Neural cell (in vitro differentiated cells): ENCODE data around the gene SKP1. TPM values are rescaled to one million over a fixed set of nuclear protein-coding genes. Genes with fewer than 3 reads are reported as not detected.

ENCODE experiments used
- H2AFZ ChIP-seq: fragments of 200-600, 300-800 bp; sonication (generic), shearing (Covaris generic); 2 replicates; pipeline ENCODE4 v1.6.0; 2014; ENCODE audit warnings: low read depth, mild to moderate bottlenecking, antibody characterized with exemption, low read length, moderate library complexity
- H3F3A ChIP-seq: fragments of 200-600 bp; shearing (Covaris generic); 2 replicates; pipeline ENCODE4 v1.6.1; 2016; ENCODE audit warnings: mild to moderate bottlenecking, moderate library complexity, mixed read lengths, antibody characterized with exemption, low read length; ENCODE audit not compliant: insufficient read depth, poor library complexity, severe bottlenecking
- H3K27ac ChIP-seq: fragments of 200-600, 300-800 bp; sonication (generic), shearing (Covaris generic); 2 replicates; pipeline ENCODE4 v1.5.1; 2014; ENCODE audit warnings: mild to moderate bottlenecking, low read length, moderate library complexity
- H3K27me3 ChIP-seq: fragments of 300-800, 200-600 bp; sonication (generic), shearing (Covaris generic); 2 replicates; pipeline ENCODE4 v1.6.0; 2014; ENCODE audit warnings: mild to moderate bottlenecking, low read depth, low read length, moderate library complexity; ENCODE audit not compliant: insufficient read depth
- H3K36me3 ChIP-seq: fragments of 300-800, 200-600 bp; sonication (generic), shearing (Covaris generic); 2 replicates; pipeline ENCODE4 v1.5.1; 2014; ENCODE audit warnings: mild to moderate bottlenecking, antibody characterized with exemption, low read length, moderate library complexity; ENCODE audit not compliant: insufficient read depth
- H3K4me2 ChIP-seq: fragments of 300-800, 200-600 bp; sonication (generic), shearing (Covaris generic); 2 replicates; pipeline ENCODE4 v1.6.0; 2014; ENCODE audit warnings: mild to moderate bottlenecking, low read length
- H3K4me3 ChIP-seq: fragments of 300-800, 200-600 bp; sonication (generic), shearing (Covaris generic); 2 replicates; pipeline ENCODE4 v1.5.1; 2014; ENCODE audit warnings: mild to moderate bottlenecking, low read length, moderate library complexity
- H3K79me2 ChIP-seq: fragments of 200-600 bp; shearing (Covaris generic); replicated peaks from 2 replicates; pipeline ENCODE4 v1.6.0; 2014; ENCODE audit warnings: mild to moderate bottlenecking, low read length, moderate library complexity; ENCODE audit not compliant: insufficient read depth
- H3K9ac ChIP-seq: fragments of 300-800, 200-600 bp; sonication (generic), shearing (Covaris generic); 2 replicates; pipeline ENCODE4 v1.6.1; 2016; ENCODE audit warnings: mild to moderate bottlenecking, low read length, mixed read lengths
- H3K9me2 ChIP-seq: fragments of 200-600 bp; shearing (Covaris generic); 2 replicates; pipeline ENCODE4 v1.6.1; 2016; ENCODE audit warnings: mild to moderate bottlenecking, low read length, mixed read lengths; ENCODE audit not compliant: insufficient read depth
- H3K9me3 ChIP-seq: fragments of 200-600, 300-800 bp; sonication (generic), shearing (Covaris generic); 2 replicates; pipeline ENCODE4 v1.6.1; 2016; ENCODE audit warnings: mild to moderate bottlenecking, mixed run types, low read length, moderate library complexity, mixed read lengths
- H4K20me1 ChIP-seq: fragments of 200-600 bp; shearing (Covaris generic); 2 replicates; pipeline ENCODE4 v1.6.1; 2016; ENCODE audit warnings: mild to moderate bottlenecking, mixed run types; ENCODE audit not compliant: insufficient read depth
- CTCF ChIP-seq: fragments of 450-650 bp; IDR thresholded peaks from 2 replicates; pipeline ENCODE4 v1.5.1; 2014; ENCODE audit warnings: antibody characterized with exemption, mild to moderate bottlenecking, moderate library complexity; ENCODE audit not compliant: poor library complexity, severe bottlenecking
- EP300 ChIP-seq: fragments of 450-650 bp; conservative IDR thresholded peaks from 2 replicates; pipeline ENCODE4 v1.6.1; 2014; ENCODE audit warnings: antibody characterized with exemption, mild to moderate bottlenecking, moderate library complexity; ENCODE audit not compliant: poor library complexity, severe bottlenecking
- EZH2 ChIP-seq: fragments of 200-600, 300-800 bp; shearing (Covaris generic), sonication (generic); IDR thresholded peaks from 2 replicates; pipeline ENCODE4 v1.6.1; 2014; ENCODE audit warnings: antibody characterized with exemption, low read length, borderline replicate concordance, mild to moderate bottlenecking; ENCODE audit not compliant: insufficient read depth, poor library complexity, severe bottlenecking
- MXI1 ChIP-seq: fragments of 450-650 bp; conservative IDR thresholded peaks from 2 replicates; pipeline ENCODE4 v1.6.1; 2014; ENCODE audit warnings: antibody characterized with exemption, mild to moderate bottlenecking; ENCODE audit not compliant: poor library complexity, severe bottlenecking
- POLR2AphosphoS5 ChIP-seq: IDR thresholded peaks from 2 replicates; pipeline ENCODE4 v1.6.1; 2012
- RAD21 ChIP-seq: fragments of 450-650 bp; conservative IDR thresholded peaks from 2 replicates; pipeline ENCODE4 v1.6.1; 2014; ENCODE audit warnings: antibody characterized with exemption, mild to moderate bottlenecking, moderate library complexity
- REST ChIP-seq: IDR thresholded peaks from 2 replicates; pipeline ENCODE4 v1.6.1; 2012; ENCODE audit warnings: borderline replicate concordance
- SMC3 ChIP-seq: fragments of 450-650 bp; conservative IDR thresholded peaks from 2 replicates; pipeline ENCODE4 v1.6.1; 2014; ENCODE audit warnings: antibody characterized with exemption, mild to moderate bottlenecking, moderate library complexity; ENCODE audit not compliant: poor library complexity
- TAF1 ChIP-seq: IDR thresholded peaks from 2 replicates; pipeline ENCODE4 v1.6.1; 2012; ENCODE audit warnings: low read depth
- polyA plus RNA-seq: library from polyadenylated mRNA; depleted of rRNA; stranded (reverse); fragments of >200 nt; gene quantifications from 2 replicates; pipeline ENCODE4 v1.2.3, GENCODE V29; 2014

The SKP1 gene
- polyA plus RNA-seq, 1 donor from 2014 or later: 1,492 TPM

GRCh38 chr5:134130239-134130945, 46.4 kb downstream of the SKP1 start:
- no peak for TF ChIP-seq REST
- no peak overlapping the region for H2AFZ ChIP-seq
- no peak overlapping the region for H3K4me3 ChIP-seq
- no peaks in the 10 kb centered on the region for H3K27me3 ChIP-seq
- no peaks in the 10 kb centered on the region for H3K9me2 ChIP-seq
- no peaks in the 10 kb centered on the region for H3K9me3 ChIP-seq
- no peaks in the 10 kb centered on the region for H3K36me3 ChIP-seq
- no peak overlapping the region for H3K9ac ChIP-seq
- no peak overlapping the region for H3K27ac ChIP-seq
- no peaks in the 10 kb centered on the region for H4K20me1 ChIP-seq
- no peak overlapping the region for H3K4me2 ChIP-seq
- H3F3A ChIP-seq: no peaks in the 10 kb centered on the region
- no peaks in the 10 kb centered on the region for H3K79me2 ChIP-seq

- TF ChIP-seq EP300: no peak
- no peak for TF ChIP-seq TAF1
- no peak for TF ChIP-seq RAD21
- TF ChIP-seq POLR2AphosphoS5: no peak
- H3K27me3 ChIP-seq: no peaks in the 10 kb centered on the region
- H3K79me2 ChIP-seq: no peaks in the 10 kb centered on the region
- no peak overlapping the region for H2AFZ ChIP-seq
- no peak overlapping the region for H3K9ac ChIP-seq
- no peak overlapping the region for H3K4me3 ChIP-seq
- no peak overlapping the region for H3K27ac ChIP-seq
- H3K4me2 ChIP-seq: no peak overlapping the region
- no peaks in the 10 kb centered on the region for H3K9me3 ChIP-seq
- H3K9me2 ChIP-seq: no peaks in the 10 kb centered on the region
- H3F3A ChIP-seq: no peaks in the 10 kb centered on the region
- no peaks in the 10 kb centered on the region for H3K36me3 ChIP-seq
- no peaks in the 10 kb centered on the region for H4K20me1 ChIP-seq
Observed at GRCh38 chr5:134129411-134130238, 47.1 kb downstream of the SKP1 start.

- Histone ChIP-seq H3K9me2 (no peaks in the 10 kb centered on the region), H3K27ac (no peak overlapping the region), H3K4me2 (no peak overlapping the region), H3K79me2 (no peaks in the 10 kb centered on the region), H3K36me3 (no peaks in the 10 kb centered on the region), H3K4me3 (no peak overlapping the region), H3K27me3 (no peaks in the 10 kb centered on the region), H4K20me1 (no peaks in the 10 kb centered on the region), H3K9me3 (no peaks in the 10 kb centered on the region), H3K9ac (no peak overlapping the region), H2AFZ (no peak overlapping the region), H3F3A (no peaks in the 10 kb centered on the region)
- TF ChIP-seq EP300: no peak
- no peak for TF ChIP-seq POLR2AphosphoS5
- no peak for TF ChIP-seq RAD21
- no peak for TF ChIP-seq CTCF
- no peak for TF ChIP-seq TAF1
- TF ChIP-seq SMC3: no peak
- TF ChIP-seq REST: no peak
- no peak for TF ChIP-seq MXI1
- no peak for TF ChIP-seq EZH2
Observed at GRCh38 chr5:134128648-134128995, 48.1 kb downstream of the SKP1 start.
